Measurements from ENCODE around the gene NIT1. TPM values are rescaled to one million over a fixed set of nuclear protein-coding genes. Genes with fewer than 3 reads are reported as not detected.

Gene NIT1
- total and polyA plus RNA-seq, 2 of the 13 experiments (the other 11 are each of a cell fraction or from before 2014, with no cell fraction given): 22.7 to 31.0 TPM

DNA sequence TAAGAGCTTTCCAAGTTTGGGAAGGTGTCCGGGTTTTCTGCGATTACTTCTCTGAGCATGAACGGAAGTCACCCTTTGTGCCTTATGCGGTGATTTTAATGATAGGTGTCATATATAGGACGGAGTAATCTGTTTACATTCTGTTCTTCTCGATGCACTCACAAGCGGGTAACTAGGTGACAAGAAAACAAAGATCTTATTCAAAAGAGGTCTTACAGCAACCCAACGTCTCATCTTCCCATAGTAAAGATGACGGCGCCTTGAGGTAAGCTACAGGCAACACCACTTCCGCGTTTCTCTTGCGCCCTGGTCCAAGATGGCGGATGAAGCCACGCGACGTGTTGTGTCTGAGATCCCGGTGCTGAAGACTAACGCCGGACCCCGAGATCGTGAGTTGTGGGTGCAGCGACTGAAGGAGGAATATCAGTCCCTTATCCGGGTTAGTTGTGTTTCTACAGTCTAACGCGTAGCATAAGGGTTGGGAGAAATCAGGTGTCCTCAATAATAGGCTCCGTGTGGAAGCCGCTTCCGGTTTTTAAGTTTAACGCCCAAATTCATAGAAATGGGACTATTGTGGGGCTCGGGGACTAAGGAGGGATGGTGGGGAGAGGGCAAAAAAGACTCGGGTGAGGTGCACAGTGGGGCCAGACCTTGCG, 35.9 kb downstream of the NIT1 start, which contains the start of gene UFC1 (continued):
- no peak for TF ChIP-seq ATF3 (CRISPR knock-in tag; IDR thresholded peaks at IDR 0.05)
- peak; percentile 42; the same call in 1 of the 2 replicates for TF ChIP-seq HDAC2 (CRISPR knock-in tag; IDR thresholded peaks at IDR 0.05)
- no peak for TF ChIP-seq PPARG (CRISPR knock-in tag; conservative IDR thresholded peaks at IDR 0.05)
- TF ChIP-seq PATZ1 (CRISPR knock-in tag; IDR thresholded peaks at IDR 0.05): no peak
- no peak for TF ChIP-seq BCLAF1 (IDR thresholded peaks at IDR 0.05)
- no peak for TF ChIP-seq ZNF652 (CRISPR knock-in tag; IDR thresholded peaks at IDR 0.05; ENCODE audit: borderline replicate concordance, low read depth)
- no peak for TF ChIP-seq ZNF484 (CRISPR knock-in tag; IDR thresholded peaks at IDR 0.05; ENCODE audit: borderline replicate concordance, low read depth)
- no peak for TF ChIP-seq BHLHE40 (IDR thresholded peaks at IDR 0.05; ENCODE audit: low read length)
- no peak for TF ChIP-seq ZNF256 (CRISPR knock-in tag; conservative IDR thresholded peaks at IDR 0.05)
- TF ChIP-seq ZNF567 (CRISPR knock-in tag; IDR thresholded peaks at IDR 0.05; ENCODE audit: borderline replicate concordance): no peak
- TF ChIP-seq RCOR2 (CRISPR knock-in tag; IDR thresholded peaks at IDR 0.05): no peak
- peak; percentile 98 for TF ChIP-seq ELF1 (CRISPR knock-in tag; IDR thresholded peaks at IDR 0.05)
- TF ChIP-seq CENPBD1 (CRISPR knock-in tag; IDR thresholded peaks at IDR 0.05; ENCODE audit: borderline replicate concordance, low read depth): no peak
- TF ChIP-seq PHF20 (CRISPR knock-in tag; IDR thresholded peaks at IDR 0.05): peak; percentile 90
- TF ChIP-seq AKAP8 (CRISPR knock-in tag; IDR thresholded peaks at IDR 0.05): no peak
- TF ChIP-seq ZNF512 (CRISPR knock-in tag; IDR thresholded peaks at IDR 0.05): no peak
- TF ChIP-seq, protein P1, sequence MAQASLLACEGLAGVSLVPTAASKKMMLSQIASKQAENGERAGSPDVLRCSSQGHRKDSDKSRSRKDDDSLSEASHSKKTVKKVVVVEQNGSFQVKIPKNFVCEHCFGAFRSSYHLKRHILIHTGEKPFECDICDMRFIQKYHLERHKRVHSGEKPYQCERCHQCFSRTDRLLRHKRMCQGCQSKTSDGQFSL (CRISPR knock-in tag; IDR thresholded peaks at IDR 0.05): no peak
- no peak for TF ChIP-seq PLRG1 (conservative IDR thresholded peaks at IDR 0.05)
